ENCODE results near the gene RPN2.

- TF ChIP-seq EZH2 (IDR thresholded peaks at IDR 0.05; ENCODE audit: borderline replicate concordance, insufficient read depth, low read length, poor library complexity, severe bottlenecking) (no peak), MXI1 (conservative IDR thresholded peaks at IDR 0.05; ENCODE audit: poor library complexity, severe bottlenecking) (no peak)
Observed at GRCh38 chr20:37259865-37260264, 80.7 kb downstream of the RPN2 start.

Data from neural cell (in vitro differentiated cells).